ENCODE results near the gene CTCF. TPM values are rescaled to one million over a fixed set of nuclear protein-coding genes. Genes with fewer than 3 reads are reported as not detected.

CTCF gene
- total RNA-seq, 2 donors from 2014 or later: 61.3 to 74.6 TPM

GRCh38 chr16:67593701-67594100, 31.4 kb downstream of the CTCF start:
- Mint-ChIP-seq H3K4me3 (no peak overlapping the region), H3K9me3 (no peaks in the 10 kb centered on the region), H3K27me3 (ENCODE audit: insufficient read depth) (no peaks in the 10 kb centered on the region), H3K4me1 (peaks cover 15% of the 10 kb centered on the region), H3K36me3 (ENCODE audit: low read depth) (peaks cover 13% of the 10 kb centered on the region), H3K27ac (no peak overlapping the region)
- H3K27me3 ChIP-seq (ENCODE audit: control insufficient read depth, insufficient read depth, low read length, poor library complexity, severe bottlenecking): no peaks in the 10 kb centered on the region
- peaks cover 30% of the 10 kb centered on the region for H3K36me3 ChIP-seq (ENCODE audit: control insufficient read depth, insufficient read depth, low read length)
- no peak for DNase-seq
- TF ChIP-seq, protein P1, sequence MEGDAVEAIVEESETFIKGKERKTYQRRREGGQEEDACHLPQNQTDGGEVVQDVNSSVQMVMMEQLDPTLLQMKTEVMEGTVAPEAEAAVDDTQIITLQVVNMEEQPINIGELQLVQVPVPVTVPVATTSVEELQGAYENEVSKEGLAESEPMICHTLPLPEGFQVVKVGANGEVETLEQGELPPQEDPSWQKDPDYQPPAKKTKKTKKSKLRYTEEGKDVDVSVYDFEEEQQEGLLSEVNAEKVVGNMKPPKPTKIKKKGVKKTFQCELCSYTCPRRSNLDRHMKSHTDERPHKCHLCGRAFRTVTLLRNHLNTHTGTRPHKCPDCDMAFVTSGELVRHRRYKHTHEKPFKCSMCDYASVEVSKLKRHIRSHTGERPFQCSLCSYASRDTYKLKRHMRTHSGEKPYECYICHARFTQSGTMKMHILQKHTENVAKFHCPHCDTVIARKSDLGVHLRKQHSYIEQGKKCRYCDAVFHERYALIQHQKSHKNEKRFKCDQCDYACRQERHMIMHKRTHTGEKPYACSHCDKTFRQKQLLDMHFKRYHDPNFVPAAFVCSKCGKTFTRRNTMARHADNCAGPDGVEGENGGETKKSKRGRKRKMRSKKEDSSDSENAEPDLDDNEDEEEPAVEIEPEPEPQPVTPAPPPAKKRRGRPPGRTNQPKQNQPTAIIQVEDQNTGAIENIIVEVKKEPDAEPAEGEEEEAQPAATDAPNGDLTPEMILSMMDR (conservative IDR thresholded peaks at IDR 0.05): no peak
- no peak overlapping the region for H3K4me3 ChIP-seq (ENCODE audit: low read length)
- no peaks in the 10 kb centered on the region for H3K9me3 ChIP-seq (ENCODE audit: control insufficient read depth, low read length)
- no peak overlapping the region for H3K27ac ChIP-seq (ENCODE audit: low read depth, low read length)
- H3K4me1 ChIP-seq (ENCODE audit: control insufficient read depth, insufficient read depth, low read length): no peaks in the 10 kb centered on the region
- H3K9ac ChIP-seq (ENCODE audit: extremely low read depth, low read length, poor library complexity, severe bottlenecking): no peak overlapping the region

- no peaks in the 10 kb centered on the region for H3K9me3 ChIP-seq (ENCODE audit: control insufficient read depth, low read length)
- H3K27ac Mint-ChIP-seq: no peak overlapping the region
- no peaks in the 10 kb centered on the region for H3K27me3 Mint-ChIP-seq (ENCODE audit: insufficient read depth)
- H3K9me3 Mint-ChIP-seq: no peaks in the 10 kb centered on the region
- H3K27me3 ChIP-seq (ENCODE audit: control insufficient read depth, insufficient read depth, low read length, poor library complexity, severe bottlenecking): no peaks in the 10 kb centered on the region
- no peak overlapping the region for H3K9ac ChIP-seq (ENCODE audit: extremely low read depth, low read length, poor library complexity, severe bottlenecking)
- TF ChIP-seq, protein P1 (conservative IDR thresholded peaks at IDR 0.05): no peak
- H3K4me1 Mint-ChIP-seq: peaks cover 15% of the 10 kb centered on the region
- WGBS, 2 experiments (ENCODE audit: insufficient coverage in 1 of 2, insufficient read length in 1 of 2): 81 to 87% methylated on average over 3 to 5 of the region's 5 CpGs
- H3K36me3 ChIP-seq (ENCODE audit: control insufficient read depth, insufficient read depth, low read length): peaks cover 32% of the 10 kb centered on the region
- no peak overlapping the region for H3K4me3 Mint-ChIP-seq
- DNase-seq: no peak
- peaks cover 13% of the 10 kb centered on the region for H3K36me3 Mint-ChIP-seq (ENCODE audit: low read depth)
- no peaks in the 10 kb centered on the region for H3K4me1 ChIP-seq (ENCODE audit: control insufficient read depth, insufficient read depth, low read length)
- H3K27ac ChIP-seq (ENCODE audit: low read depth, low read length): no peak overlapping the region
- no peak overlapping the region for H3K4me3 ChIP-seq (ENCODE audit: low read length)
Measured at GRCh38 chr16:67594256-67594915, 32.1 kb downstream of the CTCF start.

- DNase-seq: no peak
- H3K9me3 ChIP-seq (ENCODE audit: control insufficient read depth, low read length): no peaks in the 10 kb centered on the region
- Mint-ChIP-seq H3K9me3 (no peaks in the 10 kb centered on the region), H3K36me3 (ENCODE audit: low read depth) (peaks cover 10% of the 10 kb centered on the region), H3K27ac (no peak overlapping the region), H3K4me1 (peaks cover 15% of the 10 kb centered on the region), H3K27me3 (ENCODE audit: insufficient read depth) (no peaks in the 10 kb centered on the region), H3K4me3 (no peak overlapping the region)
- H3K36me3 ChIP-seq (ENCODE audit: control insufficient read depth, insufficient read depth, low read length): peaks cover 37% of the 10 kb centered on the region
- no peaks in the 10 kb centered on the region for H3K27me3 ChIP-seq (ENCODE audit: control insufficient read depth, insufficient read depth, low read length, poor library complexity, severe bottlenecking)
- WGBS, 2 experiments (ENCODE audit: insufficient coverage in 1 of 2, insufficient read length in 1 of 2): 100% methylated on average over 1 of the region's 1 CpG
- H3K9ac ChIP-seq (ENCODE audit: extremely low read depth, low read length, poor library complexity, severe bottlenecking): no peak overlapping the region
- H3K4me1 ChIP-seq (ENCODE audit: control insufficient read depth, insufficient read depth, low read length): no peaks in the 10 kb centered on the region
- no peak overlapping the region for H3K4me3 ChIP-seq (ENCODE audit: low read length)
- TF ChIP-seq, protein P1 (conservative IDR thresholded peaks at IDR 0.05): no peak
- H3K27ac ChIP-seq (ENCODE audit: low read depth, low read length): no peak overlapping the region
Measured at GRCh38 chr16:67594956-67595355, 32.6 kb downstream of the CTCF start.

All from endodermal cell (in vitro differentiated cells).